ENCODE measurements around the gene CRISPLD2.
"Not testable (repeated sequence)": the region's sequence is repeated elsewhere in the genome, so short reads cannot be mapped to it uniquely, and the experiment has no call there.

CRISPLD2 gene

GRCh38 chr16:84862804-84863480 is 43.2 kb downstream of the CRISPLD2 start:
- DNase-seq, result no peak

- no peak for DNase-seq
Measured at GRCh38 chr16:84863481-84863814, 43.7 kb downstream of the CRISPLD2 start.

GRCh38 chr16:84864326-84864955 is 44.7 kb downstream of the CRISPLD2 start:
- no peak for DNase-seq

GRCh38 chr16:84867696-84868095 is 47.9 kb downstream of the CRISPLD2 start:
- DNase-seq, result no peak

- DNase-seq, result no peak
Measured at GRCh38 chr16:84868328-84868727, 48.5 kb downstream of the CRISPLD2 start.

- DNase-seq, result no peak
Measured at GRCh38 chr16:84868829-84869472, 49.2 kb downstream of the CRISPLD2 start.

- no peak for DNase-seq
Measured at GRCh38 chr16:84869473-84869845, 49.7 kb downstream of the CRISPLD2 start.

- DNase-seq, result not testable (repeated sequence)
Measured at GRCh38 chr16:84872971-84873370, 53.2 kb downstream of the CRISPLD2 start.

- DNase-seq, result no peak
Measured at GRCh38 chr16:84874004-84874435, 54.2 kb downstream of the CRISPLD2 start.

GRCh38 chr16:84874553-84874952 is 54.8 kb downstream of the CRISPLD2 start:
- DNase-seq, result no peak

GRCh38 chr16:84874983-84875382 is 55.2 kb downstream of the CRISPLD2 start:
- DNase-seq, result no peak

- DNase-seq, result no peak
Measured at GRCh38 chr16:84875846-84876245, 56.1 kb downstream of the CRISPLD2 start.

GRCh38 chr16:84876873-84877606 is 57.3 kb downstream of the CRISPLD2 start:
- no peak for DNase-seq

- DNase-seq, result no peak
Measured at GRCh38 chr16:84878770-84879169, 59.0 kb downstream of the CRISPLD2 start.

GRCh38 chr16:84879569-84880487 is 60.0 kb downstream of the CRISPLD2 start:
- no peak for DNase-seq

GRCh38 chr16:84881702-84882521 is 62.1 kb downstream of the CRISPLD2 start:
- no peak for DNase-seq

- no peak for DNase-seq
Measured at GRCh38 chr16:84883301-84883700, 63.5 kb downstream of the CRISPLD2 start.

- no peak for DNase-seq
Measured at GRCh38 chr16:84884246-84884595, 64.4 kb downstream of the CRISPLD2 start.

- DNase-seq, result no peak
Measured at GRCh38 chr16:84884596-84885341, 65.0 kb downstream of the CRISPLD2 start.

- no peak for DNase-seq
Measured at GRCh38 chr16:84885342-84885910, 65.6 kb downstream of the CRISPLD2 start.
